ENCODE results near the gene EDAR.

Gene EDAR

DNA sequence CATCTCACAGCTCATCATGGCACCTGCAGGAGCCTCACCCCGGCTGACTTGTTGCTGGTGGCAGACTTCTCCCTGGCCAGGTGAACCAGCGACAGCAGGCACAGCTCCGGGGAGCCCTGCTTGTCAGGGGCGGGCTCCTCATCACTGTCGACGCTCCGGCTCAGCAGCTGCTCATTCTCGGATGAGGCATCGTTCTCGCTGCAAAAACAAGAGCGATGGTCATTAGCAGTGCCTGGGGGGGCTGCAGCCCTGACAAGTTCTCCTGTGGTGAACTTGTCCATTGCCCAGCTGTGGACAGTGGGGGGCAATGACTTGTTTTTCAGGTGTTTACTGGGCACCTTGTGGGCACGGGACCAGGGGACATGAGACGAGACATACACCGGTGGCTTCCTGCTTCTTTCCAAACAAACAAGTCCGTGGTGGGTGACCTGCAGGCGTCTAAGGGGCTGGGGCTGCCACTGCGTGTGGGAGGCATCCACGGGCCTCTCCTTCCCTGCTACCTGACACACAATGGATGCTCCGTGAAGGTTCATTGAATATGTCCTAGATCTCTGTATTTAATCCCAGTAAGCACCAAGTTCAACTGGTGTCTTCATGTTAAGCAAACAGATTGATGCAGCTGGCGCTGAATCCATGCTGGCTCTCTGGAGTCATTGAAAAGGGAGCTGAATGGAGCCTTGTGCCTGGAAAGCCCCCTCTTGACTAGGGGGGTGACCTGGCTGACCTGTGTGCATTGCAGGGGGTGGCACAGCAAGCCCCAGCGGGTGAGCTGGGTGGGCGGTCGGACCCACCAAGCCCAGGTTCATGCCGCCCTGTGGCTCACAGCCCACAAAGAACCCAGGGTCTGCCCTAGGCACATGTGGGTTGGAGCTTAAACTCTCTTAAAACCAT lies 81.0 kb downstream of the EDAR start:
- no peak for TF ChIP-seq GABPA (IDR thresholded peaks at IDR 0.05; ENCODE audit: low read depth)
- TF ChIP-seq, protein P1, sequence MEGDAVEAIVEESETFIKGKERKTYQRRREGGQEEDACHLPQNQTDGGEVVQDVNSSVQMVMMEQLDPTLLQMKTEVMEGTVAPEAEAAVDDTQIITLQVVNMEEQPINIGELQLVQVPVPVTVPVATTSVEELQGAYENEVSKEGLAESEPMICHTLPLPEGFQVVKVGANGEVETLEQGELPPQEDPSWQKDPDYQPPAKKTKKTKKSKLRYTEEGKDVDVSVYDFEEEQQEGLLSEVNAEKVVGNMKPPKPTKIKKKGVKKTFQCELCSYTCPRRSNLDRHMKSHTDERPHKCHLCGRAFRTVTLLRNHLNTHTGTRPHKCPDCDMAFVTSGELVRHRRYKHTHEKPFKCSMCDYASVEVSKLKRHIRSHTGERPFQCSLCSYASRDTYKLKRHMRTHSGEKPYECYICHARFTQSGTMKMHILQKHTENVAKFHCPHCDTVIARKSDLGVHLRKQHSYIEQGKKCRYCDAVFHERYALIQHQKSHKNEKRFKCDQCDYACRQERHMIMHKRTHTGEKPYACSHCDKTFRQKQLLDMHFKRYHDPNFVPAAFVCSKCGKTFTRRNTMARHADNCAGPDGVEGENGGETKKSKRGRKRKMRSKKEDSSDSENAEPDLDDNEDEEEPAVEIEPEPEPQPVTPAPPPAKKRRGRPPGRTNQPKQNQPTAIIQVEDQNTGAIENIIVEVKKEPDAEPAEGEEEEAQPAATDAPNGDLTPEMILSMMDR (IDR thresholded peaks at IDR 0.05; ENCODE audit: insufficient read depth, low read length) = no peak
- no peak for TF ChIP-seq POLR2AphosphoS5 (IDR thresholded peaks at IDR 0.05; ENCODE audit: low read depth)
- peaks cover 1% of the 10 kb centered on the region for H3K27me3 ChIP-seq (ENCODE audit: insufficient read depth, poor library complexity, severe bottlenecking)
- no peak for DNase-seq (ENCODE audit: low read depth in 1 of 2, low spot score in 1 of 2)

DNA sequence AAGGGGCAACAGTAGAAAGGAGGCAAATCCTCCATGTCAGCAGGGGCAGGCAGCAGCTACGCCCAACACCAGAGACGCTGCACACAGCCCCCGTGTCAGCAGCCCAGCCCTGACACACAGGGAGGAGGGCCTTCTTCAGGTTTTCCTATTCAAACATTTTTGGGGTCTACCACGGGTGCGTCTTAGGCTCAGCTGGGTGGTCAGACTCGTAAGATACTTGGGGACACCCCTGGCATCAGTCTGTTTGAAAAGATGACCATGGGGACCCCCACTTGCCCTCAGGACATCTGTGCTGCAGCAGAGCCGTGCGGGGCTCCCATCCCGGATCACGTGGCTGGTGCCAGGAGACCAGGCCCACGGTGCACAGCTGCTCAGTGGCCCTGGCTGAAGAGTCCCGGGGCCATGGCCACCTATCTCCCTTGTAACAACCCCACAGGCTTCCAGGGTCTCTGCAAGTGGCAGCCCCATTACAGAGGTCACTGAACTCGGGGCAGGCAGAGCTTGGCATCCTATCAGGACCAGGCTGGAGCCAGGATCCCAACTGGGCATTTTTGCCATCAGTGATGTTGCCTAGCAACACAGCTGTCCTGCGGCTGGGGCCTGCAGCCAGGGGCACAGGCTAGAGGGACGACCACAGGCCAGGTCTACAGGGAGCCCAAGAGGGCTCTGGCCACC lies 82.5 kb downstream of the EDAR start:
- H3K27me3 ChIP-seq (ENCODE audit: insufficient read depth, poor library complexity, severe bottlenecking) = peaks cover 2% of the 10 kb centered on the region
- TF ChIP-seq POLR2AphosphoS5 (IDR thresholded peaks at IDR 0.05; ENCODE audit: low read depth) (no peak), GABPA (IDR thresholded peaks at IDR 0.05; ENCODE audit: low read depth) (no peak), SPI1 (IDR thresholded peaks at IDR 0.05; ENCODE audit: borderline replicate concordance, low read depth) (no peak)
- TF ChIP-seq, protein P1 (IDR thresholded peaks at IDR 0.05; ENCODE audit: insufficient read depth, low read length) = no peak
- TF ChIP-seq, protein P2, sequence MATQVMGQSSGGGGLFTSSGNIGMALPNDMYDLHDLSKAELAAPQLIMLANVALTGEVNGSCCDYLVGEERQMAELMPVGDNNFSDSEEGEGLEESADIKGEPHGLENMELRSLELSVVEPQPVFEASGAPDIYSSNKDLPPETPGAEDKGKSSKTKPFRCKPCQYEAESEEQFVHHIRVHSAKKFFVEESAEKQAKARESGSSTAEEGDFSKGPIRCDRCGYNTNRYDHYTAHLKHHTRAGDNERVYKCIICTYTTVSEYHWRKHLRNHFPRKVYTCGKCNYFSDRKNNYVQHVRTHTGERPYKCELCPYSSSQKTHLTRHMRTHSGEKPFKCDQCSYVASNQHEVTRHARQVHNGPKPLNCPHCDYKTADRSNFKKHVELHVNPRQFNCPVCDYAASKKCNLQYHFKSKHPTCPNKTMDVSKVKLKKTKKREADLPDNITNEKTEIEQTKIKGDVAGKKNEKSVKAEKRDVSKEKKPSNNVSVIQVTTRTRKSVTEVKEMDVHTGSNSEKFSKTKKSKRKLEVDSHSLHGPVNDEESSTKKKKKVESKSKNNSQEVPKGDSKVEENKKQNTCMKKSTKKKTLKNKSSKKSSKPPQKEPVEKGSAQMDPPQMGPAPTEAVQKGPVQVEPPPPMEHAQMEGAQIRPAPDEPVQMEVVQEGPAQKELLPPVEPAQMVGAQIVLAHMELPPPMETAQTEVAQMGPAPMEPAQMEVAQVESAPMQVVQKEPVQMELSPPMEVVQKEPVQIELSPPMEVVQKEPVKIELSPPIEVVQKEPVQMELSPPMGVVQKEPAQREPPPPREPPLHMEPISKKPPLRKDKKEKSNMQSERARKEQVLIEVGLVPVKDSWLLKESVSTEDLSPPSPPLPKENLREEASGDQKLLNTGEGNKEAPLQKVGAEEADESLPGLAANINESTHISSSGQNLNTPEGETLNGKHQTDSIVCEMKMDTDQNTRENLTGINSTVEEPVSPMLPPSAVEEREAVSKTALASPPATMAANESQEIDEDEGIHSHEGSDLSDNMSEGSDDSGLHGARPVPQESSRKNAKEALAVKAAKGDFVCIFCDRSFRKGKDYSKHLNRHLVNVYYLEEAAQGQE (IDR thresholded peaks at IDR 0.05; ENCODE audit: insufficient replicate concordance, low read depth) = no peak
- no peak overlapping the region for H3K4me3 ChIP-seq (replicated peaks; ENCODE audit: insufficient read depth, low read length)
- DNase-seq (ENCODE audit: low read depth in 1 of 2, low spot score in 1 of 2) = no peak
- H3K27ac ChIP-seq (replicated peaks) = no peak overlapping the region

More for the DNA sequence above, 81.0 kb downstream of the EDAR start:
- H3K4me3 ChIP-seq (replicated peaks; ENCODE audit: insufficient read depth, low read length) = no peak overlapping the region
- no peak overlapping the region for H3K27ac ChIP-seq (replicated peaks)

DNA sequence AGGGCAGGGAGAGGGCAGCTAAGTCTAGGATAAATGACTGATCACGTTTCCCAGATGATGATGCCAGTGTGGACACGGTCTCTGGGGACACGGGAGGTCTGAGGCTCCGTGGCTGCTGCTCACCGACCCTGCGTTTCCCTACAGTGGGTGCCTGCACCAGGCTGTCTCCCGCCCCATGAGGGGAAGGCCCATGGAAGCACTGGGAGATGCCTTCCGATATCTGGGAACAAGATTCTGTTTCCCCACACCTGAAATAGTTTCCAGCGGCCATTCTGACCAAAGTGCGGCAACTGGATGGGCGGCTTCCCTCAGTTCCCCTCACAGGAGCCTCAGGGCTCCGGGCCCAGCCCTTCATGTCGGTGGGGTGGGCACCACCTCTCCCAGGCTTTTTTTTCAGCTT lies 83.1 kb downstream of the EDAR start:
- TF ChIP-seq, protein P2 (IDR thresholded peaks at IDR 0.05; ENCODE audit: insufficient replicate concordance, low read depth) = no peak
- TF ChIP-seq POLR2AphosphoS5 (IDR thresholded peaks at IDR 0.05; ENCODE audit: low read depth) = no peak
- TF ChIP-seq, protein P1 (IDR thresholded peaks at IDR 0.05; ENCODE audit: insufficient read depth, low read length) = no peak
- TF ChIP-seq GABPA (IDR thresholded peaks at IDR 0.05; ENCODE audit: low read depth) = no peak
- no peak for TF ChIP-seq SPI1 (IDR thresholded peaks at IDR 0.05; ENCODE audit: borderline replicate concordance, low read depth)
- Histone ChIP-seq H3K27ac (replicated peaks) (no peak overlapping the region), H3K4me3 (replicated peaks; ENCODE audit: insufficient read depth, low read length) (no peak overlapping the region), H3K27me3 (ENCODE audit: insufficient read depth, poor library complexity, severe bottlenecking) (peaks cover 2% of the 10 kb centered on the region)
- DNase-seq (ENCODE audit: low read depth in 1 of 2, low spot score in 1 of 2) = no peak
